Psoas muscle (tissue), 8 donors: Measurements from ENCODE around the gene LCN10. TPM values are rescaled to one million over a fixed set of nuclear protein-coding genes. Genes with fewer than 3 reads are reported as not detected.

ENCODE experiments used
- ATAC-seq, 4 donors: fragments of 200-7000 bp; cut with Tn5 transposase; one replicate each; pipeline ENCODE4 v1.9.1; 2020; ENCODE audit warnings: moderate library complexity in 3 of 4, mild to moderate bottlenecking in 2 of 4
- DNase-seq, 2 donors: peaks; one replicate each; pipeline ENCODE4 v3.0.0-alpha.2; 2020
- H3K27ac ChIP-seq: fragments of 200-600 bp; one replicate; pipeline ENCODE4 v1.8.0; 2022
- H3K27me3 ChIP-seq, 3 donors: fragments of 200-600 bp in 1 of 3; one replicate each; pipeline versions ENCODE4 v1.6.1 to v1.8.0; 2013 to 2022; ENCODE audit warnings: low read length in 2 of 3, mild to moderate bottlenecking in 2 of 3, moderate library complexity in 1 of 3; ENCODE audit not compliant: insufficient read depth in 3 of 3
- H3K36me3 ChIP-seq, 2 donors: fragments of 200-600 bp in 1 of 2; one replicate each; pipeline versions ENCODE4 v1.6.1 to v1.8.0; 2013 to 2022; ENCODE audit warnings: low read depth in 1 of 2, mild to moderate bottlenecking in 1 of 2, moderate library complexity in 1 of 2; ENCODE audit not compliant: insufficient read depth in 1 of 2
- H3K4me1 ChIP-seq: fragments of 200-600 bp; one replicate; pipeline ENCODE4 v1.8.0; 2022
- H3K4me3 ChIP-seq: fragments of 200-600 bp; one replicate; pipeline ENCODE4 v1.8.0; 2022; ENCODE audit warnings: mild to moderate bottlenecking
- H3K9me3 ChIP-seq: fragments of 200-600 bp; one replicate; pipeline ENCODE4 v1.8.0; 2022
- WGBS, 3 donors: extraction: QIAGEN DNeasy Blood & Tissue Kit; methylation state at CpG; one replicate each; pipeline versions ENCODE4 v1.1.6 to v1.1.7; 2013; 5-methylcytosine and 5-hydroxymethylcytosine counted together
- intact Hi-C, 2 donors: fragments of 100-400 bp; cut with DNase I; formaldehyde crosslinking; loops; one replicate each; pipeline versions ENCODE4 v1.11.0 to v1.14.2; 2022
- polyA plus RNA-seq, 3 donors: library from polyadenylated mRNA; stranded (reverse); fragments of 200-250 nt; gene quantifications; one replicate each; pipeline ENCODE4 v1.2.3, GENCODE V29; 2013
- total RNA-seq, 4 donors: library from RNA; stranded (reverse); fragmentation: NEBNext Ultra II Directional in 2 of 4; extraction: Animal tissue kit (Norgen Biotek cat#: 25700) in 2 of 4; gene quantifications; one replicate each; pipeline versions ENCODE4 v1.2.1 to v1.2.4, GENCODE V29; 2021 to 2023
- TF ChIP-seq, protein P1 (sequence below): fragments of 200-600 bp; IDR thresholded peaks from one replicate; pipeline ENCODE4 v1.8.0; 2022; ENCODE audit warnings: antibody characterized with exemption
- donor health status: healthy with polysubstance abuse.
- donor health status: DM: no; HTN: no; CAD: no; lungs with moderate emphysema.
- donor health status: Bipolar disorder and iron deficiency.
- donor health status: healthy.
- donor health status: DM: yes; HTN: yes; CAD: no.
- donor health status: DM: no; HTN: no; CAD: no.
- donor health status: DM: no; HTN: no; CAD: no.
- donor health status: DM: yes; HTN: yes; CAD: no.

The LCN10 gene
- total and polyA plus RNA-seq, 7 donors = 3.0 to 4.9 (median 4.0) TPM; not detected in 1

DNA sequence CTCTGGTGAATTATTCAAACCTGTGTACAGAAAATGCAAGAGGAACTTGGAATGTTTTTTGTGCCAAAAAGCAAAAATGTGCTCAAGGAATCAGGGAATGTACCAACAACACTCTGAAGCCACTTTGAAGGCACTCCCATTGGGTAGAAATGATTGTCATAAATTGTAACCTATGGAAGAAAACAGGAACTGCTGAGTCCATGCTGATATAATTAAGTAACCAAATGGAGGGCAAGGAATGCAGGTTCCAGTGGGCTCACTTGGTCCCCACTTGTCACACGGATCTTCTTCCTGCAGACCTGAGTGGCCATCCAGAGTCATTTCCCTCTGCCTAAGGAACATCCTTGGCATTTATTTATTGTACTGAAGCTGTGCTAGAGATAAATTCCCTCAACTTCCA is 8.5 kb upstream of the LCN10 start:
- Histone ChIP-seq H3K36me3 (no peaks in the 10 kb centered on the region), H3K4me3 (no peak overlapping the region), H3K9me3 (no peaks in the 10 kb centered on the region), H3K27me3 (no peaks in the 10 kb centered on the region), H3K27ac (no peak overlapping the region), H3K4me1 (no peaks in the 10 kb centered on the region)
- ATAC-seq (no peak), DNase-seq (no peak)
- intact Hi-C loops = no loop called here
- TF ChIP-seq, protein P1, sequence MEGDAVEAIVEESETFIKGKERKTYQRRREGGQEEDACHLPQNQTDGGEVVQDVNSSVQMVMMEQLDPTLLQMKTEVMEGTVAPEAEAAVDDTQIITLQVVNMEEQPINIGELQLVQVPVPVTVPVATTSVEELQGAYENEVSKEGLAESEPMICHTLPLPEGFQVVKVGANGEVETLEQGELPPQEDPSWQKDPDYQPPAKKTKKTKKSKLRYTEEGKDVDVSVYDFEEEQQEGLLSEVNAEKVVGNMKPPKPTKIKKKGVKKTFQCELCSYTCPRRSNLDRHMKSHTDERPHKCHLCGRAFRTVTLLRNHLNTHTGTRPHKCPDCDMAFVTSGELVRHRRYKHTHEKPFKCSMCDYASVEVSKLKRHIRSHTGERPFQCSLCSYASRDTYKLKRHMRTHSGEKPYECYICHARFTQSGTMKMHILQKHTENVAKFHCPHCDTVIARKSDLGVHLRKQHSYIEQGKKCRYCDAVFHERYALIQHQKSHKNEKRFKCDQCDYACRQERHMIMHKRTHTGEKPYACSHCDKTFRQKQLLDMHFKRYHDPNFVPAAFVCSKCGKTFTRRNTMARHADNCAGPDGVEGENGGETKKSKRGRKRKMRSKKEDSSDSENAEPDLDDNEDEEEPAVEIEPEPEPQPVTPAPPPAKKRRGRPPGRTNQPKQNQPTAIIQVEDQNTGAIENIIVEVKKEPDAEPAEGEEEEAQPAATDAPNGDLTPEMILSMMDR = no peak
- WGBS, 3 donors = 79 to 88% (median 82%) methylated on average over 1 of the region's 1 CpG

DNA sequence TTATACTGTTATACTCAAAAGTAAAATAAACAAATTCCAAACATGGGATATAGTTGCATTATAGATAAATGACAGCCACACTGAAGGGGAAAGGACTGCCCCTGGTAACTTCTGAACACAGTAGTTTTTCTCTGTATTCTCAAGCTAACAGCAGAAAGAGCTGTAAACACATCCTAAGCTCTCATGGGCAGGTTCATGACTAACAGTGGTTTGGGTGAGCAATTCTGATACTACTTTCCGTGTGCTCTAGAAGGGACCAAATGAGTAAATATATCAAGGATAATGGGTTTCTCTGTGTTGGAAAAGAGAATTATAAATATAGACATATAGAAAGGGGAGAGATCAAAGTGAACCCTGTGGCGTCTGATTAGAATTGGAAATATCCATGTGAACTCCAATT is 7.8 kb upstream of the LCN10 start:
- intact Hi-C loops = no loop called here
- Histone ChIP-seq H3K27ac (no peak overlapping the region), H3K4me3 (no peak overlapping the region), H3K36me3 (no peaks in the 10 kb centered on the region), H3K4me1 (no peaks in the 10 kb centered on the region), H3K9me3 (no peaks in the 10 kb centered on the region), H3K27me3 (no peaks in the 10 kb centered on the region)
- ATAC-seq (no peak), DNase-seq (no peak)
- 51 to 66% (median 56%) methylated on average over 2 of the region's 2 CpGs for WGBS, 3 donors
- TF ChIP-seq, protein P1 = no peak

DNA sequence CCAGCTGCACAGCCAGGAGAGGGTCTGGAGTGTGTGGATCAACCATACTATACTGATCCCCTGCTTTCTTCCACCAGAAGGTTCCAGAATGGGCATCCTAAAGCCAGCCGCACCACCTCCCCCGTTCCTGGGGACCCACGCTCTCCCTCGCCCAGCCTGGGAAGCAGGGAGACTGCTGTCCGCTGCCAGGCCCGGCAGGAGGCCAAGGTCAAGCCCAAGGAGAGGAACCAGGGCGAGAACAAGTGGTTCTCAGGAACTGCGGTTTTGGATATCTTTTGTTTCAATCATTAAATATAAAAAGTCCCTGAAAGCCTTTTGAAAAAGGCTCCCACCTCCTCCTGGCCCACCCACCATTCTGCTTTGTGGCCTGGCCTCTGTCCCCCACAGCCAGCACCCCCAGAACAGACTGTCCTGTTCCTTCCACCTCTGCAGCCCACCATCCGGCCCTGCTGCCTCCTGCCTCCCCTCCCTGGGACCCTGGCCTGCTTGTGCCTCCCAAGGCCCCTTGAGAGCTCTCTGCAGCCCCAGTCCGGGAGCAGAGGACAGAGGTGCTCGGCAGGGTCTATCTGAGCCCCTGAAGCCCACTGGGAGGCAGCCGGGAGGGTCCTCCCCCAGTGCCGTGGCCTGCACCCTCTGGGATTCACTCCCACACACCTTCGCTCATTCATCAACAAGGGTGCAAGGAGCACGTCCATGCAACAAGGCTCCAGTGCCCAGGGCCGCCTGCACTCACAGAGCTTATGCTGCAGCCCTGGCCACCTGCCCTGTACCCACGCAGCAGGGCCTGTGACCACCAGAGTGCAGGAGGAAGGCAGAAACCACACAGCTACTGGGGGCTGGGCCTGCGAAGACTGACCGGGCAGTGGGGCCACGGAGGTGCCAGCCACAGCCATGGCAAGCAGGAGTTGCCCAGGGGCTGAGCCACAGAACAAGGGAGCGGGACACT is 6.2 kb upstream of the LCN10 start:
- Histone ChIP-seq H3K27me3 (peaks cover 0 to 6% (median 0%) of the 10 kb centered on the region in 3 donors), H3K9me3 (no peaks in the 10 kb centered on the region), H3K4me1 (no peaks in the 10 kb centered on the region), H3K4me3 (no peak overlapping the region), H3K36me3 (no peaks in the 10 kb centered on the region), H3K27ac (no peak overlapping the region)
- 72 to 77% (median 73%) methylated on average over 21 of the region's 21 CpGs for WGBS, 3 donors
- TF ChIP-seq, protein P1 = no peak
- ATAC-seq (no peak), DNase-seq (no peak)
- intact Hi-C loops = no loop called here

DNA sequence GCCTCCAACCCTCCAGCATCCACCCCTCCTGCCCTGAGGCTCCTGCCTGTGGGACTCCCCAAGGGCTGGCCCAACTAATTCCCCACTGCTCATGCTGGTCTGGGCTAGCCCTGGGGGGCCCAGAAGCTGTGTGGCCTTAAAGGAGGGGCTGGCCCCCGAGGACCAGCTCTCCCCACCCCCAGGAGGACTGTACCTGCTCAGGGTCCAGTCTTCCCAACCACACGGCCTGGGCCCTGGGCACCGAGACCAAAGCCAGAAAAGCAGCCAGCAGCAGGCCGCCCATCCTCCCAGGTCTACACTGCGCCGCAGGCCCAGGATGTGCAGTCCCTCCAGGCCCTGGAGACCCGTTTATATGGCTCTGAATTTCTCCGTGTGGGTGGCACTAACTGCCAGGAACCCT is 5.5 kb upstream of the LCN10 start, which contains the start of gene LCN6:
Gene LCN6 (minus strand): TSS at position 325 of the 400 bp plus-strand sequence. CDS start 42 bp downstream, at position 283.
- 70 to 74% (median 71%) methylated on average over 8 of the region's 8 CpGs for WGBS, 3 donors
- Histone ChIP-seq H3K9me3 (no peaks in the 10 kb centered on the region), H3K27me3 (peaks cover 0 to 13% (median 5%) of the 10 kb centered on the region in 3 donors), H3K36me3 (no peaks in the 10 kb centered on the region), H3K4me1 (no peaks in the 10 kb centered on the region), H3K4me3 (no peak within 1 kb of the TSS), H3K27ac (no peak within 1 kb of the TSS)
- no peak for ATAC-seq
- intact Hi-C loops = no loop called here
- TF ChIP-seq, protein P1 = no peak
- DNase-seq = no peak
